Chondrocyte (in vitro differentiated cells): ENCODE data around the gene B3GALT6. TPM values are rescaled to one million over a fixed set of nuclear protein-coding genes. Genes with fewer than 3 reads are reported as not detected.

Experiments used
- DNase-seq: peaks from one replicate; pipeline ENCODE4 v3.0.0; 2021; ENCODE audit warnings: mixed read lengths, low spot score
- H3K27ac Mint-ChIP-seq: one replicate; pipeline ENCODE4 v1.8.0; 2021; ENCODE audit warnings: mild to moderate bottlenecking, moderate library complexity, mixed read lengths; ENCODE audit not compliant: unreplicated experiment
- H3K27me3 Mint-ChIP-seq: 2 replicates; pipeline ENCODE4 v1.8.0; 2021; ENCODE audit warnings: low read depth, mixed read lengths
- H3K36me3 Mint-ChIP-seq: 2 replicates; pipeline ENCODE4 v1.8.0; 2021; ENCODE audit warnings: low read depth, mixed read lengths
- H3K4me1 Mint-ChIP-seq: 2 replicates; pipeline ENCODE4 v1.8.0; 2021; ENCODE audit warnings: low read depth, mild to moderate bottlenecking, mixed read lengths
- H3K4me3 Mint-ChIP-seq: one replicate; pipeline ENCODE4 v1.8.0; 2021; ENCODE audit warnings: mild to moderate bottlenecking, moderate library complexity, mixed read lengths; ENCODE audit not compliant: unreplicated experiment
- H3K9me3 Mint-ChIP-seq: 2 replicates; pipeline ENCODE4 v1.8.0; 2021; ENCODE audit warnings: low read depth, mixed read lengths
- CTCF ChIP-seq: fragments of 200-600 bp; sonication (generic); IDR thresholded peaks from 2 replicates; pipeline ENCODE4 v1.5.0; 2021; ENCODE audit warnings: antibody characterized with exemption, mild to moderate bottlenecking, moderate library complexity
- total RNA-seq: library from RNA; stranded (reverse); gene quantifications from 3 replicates; pipeline ENCODE4 v1.2.1, GENCODE V29; 2021

Gene B3GALT6
- total RNA-seq, 1 donor from 2014 or later = 39.6 TPM

GRCh38 chr1:1199141-1199960 is 32.7 kb upstream of the B3GALT6 start:
- Mint-ChIP-seq H3K27ac (no peak overlapping the region), H3K4me3 (no peak overlapping the region), H3K36me3 (peaks cover 4% of the 10 kb centered on the region), H3K4me1 (no peaks in the 10 kb centered on the region), H3K27me3 (no peaks in the 10 kb centered on the region), H3K9me3 (peaks cover 10% of the 10 kb centered on the region)
- no peak for TF ChIP-seq CTCF
- DNase-seq = peak; percentile 86

GRCh38 chr1:1199961-1200875 is 31.8 kb upstream of the B3GALT6 start:
- Mint-ChIP-seq H3K27me3 (no peaks in the 10 kb centered on the region), H3K27ac (no peak overlapping the region), H3K4me1 (no peaks in the 10 kb centered on the region), H3K4me3 (peak overlapping the region; percentile 33), H3K9me3 (peaks cover 1% of the 10 kb centered on the region), H3K36me3 (no peaks in the 10 kb centered on the region)
- TF ChIP-seq CTCF = no peak
- peak; percentile 73 for DNase-seq

- peak; percentile 84 for DNase-seq
- Mint-ChIP-seq H3K27me3 (no peaks in the 10 kb centered on the region), H3K36me3 (no peaks in the 10 kb centered on the region), H3K27ac (no peak overlapping the region), H3K4me1 (no peaks in the 10 kb centered on the region), H3K9me3 (no peaks in the 10 kb centered on the region), H3K4me3 (peak overlapping the region; percentile 33)
- TF ChIP-seq CTCF = no peak
Measured at GRCh38 chr1:1200876-1201810, 30.9 kb upstream of the B3GALT6 start.

- Mint-ChIP-seq H3K4me1 (peaks cover 3% of the 10 kb centered on the region), H3K27me3 (no peaks in the 10 kb centered on the region), H3K9me3 (no peaks in the 10 kb centered on the region), H3K36me3 (no peaks in the 10 kb centered on the region), H3K27ac (no peak overlapping the region), H3K4me3 (no peak overlapping the region)
- DNase-seq = peak; percentile 85
- TF ChIP-seq CTCF = no peak
Measured at GRCh38 chr1:1202831-1203560, 29.0 kb upstream of the B3GALT6 start.
